Right atrium auricular region (tissue), 2 donors: ENCODE results near the gene OPTN. TPM values are rescaled to one million over a fixed set of nuclear protein-coding genes. Genes with fewer than 3 reads are reported as not detected.

ENCODE experiments used
- DNase-seq: peaks from one replicate; pipeline ENCODE4 v3.0.0-alpha.2; 2019; ENCODE audit warnings: low spot score
- H3K27ac ChIP-seq, 2 donors: fragments of 200-600 bp; sonication (generic); 1 replicate in 1 of 2; 2 replicates in 1 of 2; pipeline ENCODE4 v1.5.1; 2016 to 2019
- H3K27me3 ChIP-seq, 2 donors: fragments of 200-600 bp; sonication (generic); one replicate each; pipeline versions ENCODE4 v1.5.1 to v1.6.0; 2017 to 2019
- H3K36me3 ChIP-seq: fragments of 200-600 bp; sonication (generic); one replicate; pipeline ENCODE4 v1.5.1; 2016
- H3K4me1 ChIP-seq, 2 donors: fragments of 200-600 bp; sonication (generic); one replicate each; pipeline versions ENCODE4 v1.5.1 to v1.6.0; 2017 to 2019
- H3K4me3 ChIP-seq, 2 donors: fragments of 200-600 bp; sonication (generic); 1 replicate in 1 of 2; 2 replicates in 1 of 2; pipeline ENCODE4 v1.5.1; 2017 to 2019; ENCODE audit warnings: mild to moderate bottlenecking in 1 of 2, moderate library complexity in 1 of 2
- H3K9me3 ChIP-seq, 2 donors: fragments of 200-600 bp; sonication (generic); one replicate each; pipeline ENCODE4 v1.5.1; 2019
- CTCF ChIP-seq, 2 donors: fragments of 200-600 bp; sonication (generic); IDR thresholded peaks; one replicate each; pipeline ENCODE4 v1.5.1; 2019; ENCODE audit warnings: antibody characterized with exemption in 2 of 2
- total RNA-seq, 2 donors: library from RNA; depleted of rRNA; stranded (reverse); fragments of >200 nt; gene quantifications; one replicate each; pipeline ENCODE4 v1.1.0, GENCODE V29; 2016

Gene OPTN
- total RNA-seq, 2 donors from 2014 or later = 67.9 to 82.7 TPM

DNA sequence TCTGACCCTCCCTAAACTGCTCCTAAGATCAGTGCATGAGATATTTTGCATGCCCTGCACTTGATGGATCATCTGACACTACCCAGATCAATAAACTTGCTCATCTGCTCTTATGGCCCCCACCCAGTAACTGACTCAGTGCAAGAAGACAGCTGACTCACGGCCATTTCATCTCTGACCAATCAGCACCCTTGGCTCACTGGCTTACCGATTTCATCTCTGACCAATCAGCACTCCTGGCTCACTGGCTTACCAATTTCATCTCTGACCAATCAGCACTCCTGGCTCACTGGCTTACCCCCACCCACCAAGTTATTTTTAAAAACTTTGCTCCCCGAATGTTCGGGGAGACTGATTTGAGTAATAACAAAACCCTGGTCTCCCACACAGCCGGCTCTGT lies 37.2 kb upstream of the OPTN start:
- H3K9me3 ChIP-seq = no peaks in the 10 kb centered on the region
- no peak overlapping the region for H3K27ac ChIP-seq
- H3K36me3 ChIP-seq = no peaks in the 10 kb centered on the region
- no peak overlapping the region for H3K4me3 ChIP-seq
- no peaks in the 10 kb centered on the region for H3K27me3 ChIP-seq
- no peaks in the 10 kb centered on the region for H3K4me1 ChIP-seq
- TF ChIP-seq CTCF (IDR thresholded peaks at IDR 0.05) = no peak
- no peak for DNase-seq

- Histone ChIP-seq H3K36me3 (no peaks in the 10 kb centered on the region), H3K27me3 (no peaks in the 10 kb centered on the region), H3K4me1 (no peaks in the 10 kb centered on the region), H3K9me3 (no peaks in the 10 kb centered on the region), H3K27ac (no peak overlapping the region), H3K4me3 (no peak overlapping the region)
- no peak for TF ChIP-seq CTCF (IDR thresholded peaks at IDR 0.05)
- no peak for DNase-seq
Observed at GRCh38 chr10:13066527-13066926, 33.4 kb upstream of the OPTN start.

DNA sequence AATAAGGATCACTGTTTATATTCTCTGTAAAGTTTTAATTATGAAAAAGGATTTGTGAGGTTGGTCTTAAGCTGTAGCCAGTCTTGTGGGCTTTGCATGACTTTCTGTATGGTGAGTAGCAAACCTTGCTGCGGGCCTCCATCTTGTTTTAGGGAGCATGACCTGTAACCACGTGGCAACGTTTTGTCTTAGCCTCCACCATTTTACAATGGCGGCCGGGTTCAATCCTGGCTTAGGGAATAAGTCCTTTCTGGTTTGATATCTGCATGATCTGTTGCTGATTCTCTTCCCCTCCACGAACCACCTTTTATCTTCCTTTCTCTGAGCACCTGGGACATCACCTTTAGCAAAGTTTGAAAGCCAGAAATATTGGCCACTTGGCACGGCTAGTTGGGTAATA lies 32.5 kb upstream of the OPTN start:
- Histone ChIP-seq H3K4me3 (no peak overlapping the region), H3K27me3 (no peaks in the 10 kb centered on the region), H3K4me1 (no peaks in the 10 kb centered on the region), H3K36me3 (no peaks in the 10 kb centered on the region), H3K9me3 (no peaks in the 10 kb centered on the region), H3K27ac (no peak overlapping the region)
- DNase-seq = no peak
- TF ChIP-seq CTCF (IDR thresholded peaks at IDR 0.05) = no peak

DNA sequence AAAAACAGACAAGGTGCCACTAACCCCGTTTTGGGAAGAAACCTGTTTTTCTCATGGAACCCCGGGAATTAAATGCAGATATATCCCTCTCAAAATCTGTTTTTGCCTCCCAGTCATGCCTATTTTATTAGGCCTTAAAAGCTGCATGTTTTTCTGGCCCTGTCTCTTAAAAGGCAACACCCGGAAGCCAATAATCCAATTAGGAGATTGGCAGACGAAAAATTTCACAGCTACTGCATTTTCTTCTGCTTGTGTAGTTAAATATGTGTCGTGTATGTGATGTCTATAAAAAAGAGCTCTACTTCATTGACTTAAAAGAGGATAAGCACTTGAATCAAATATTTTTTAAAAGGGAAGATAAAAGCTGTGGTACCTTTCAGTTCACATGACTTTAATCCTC lies 31.9 kb upstream of the OPTN start:
- DNase-seq = no peak
- Histone ChIP-seq H3K36me3 (no peaks in the 10 kb centered on the region), H3K4me1 (no peaks in the 10 kb centered on the region), H3K4me3 (no peak overlapping the region), H3K27ac (no peak overlapping the region), H3K27me3 (no peaks in the 10 kb centered on the region), H3K9me3 (no peaks in the 10 kb centered on the region)
- no peak for TF ChIP-seq CTCF (IDR thresholded peaks at IDR 0.05)

- Histone ChIP-seq H3K4me1 (no peaks in the 10 kb centered on the region), H3K27ac (no peak overlapping the region), H3K9me3 (no peaks in the 10 kb centered on the region), H3K36me3 (no peaks in the 10 kb centered on the region), H3K4me3 (no peak overlapping the region), H3K27me3 (no peaks in the 10 kb centered on the region)
- no peak for TF ChIP-seq CTCF (IDR thresholded peaks at IDR 0.05)
- DNase-seq = no peak
Observed at GRCh38 chr10:13068484-13068883, 31.5 kb upstream of the OPTN start.

- Histone ChIP-seq H3K4me3 (no peak overlapping the region), H3K27me3 (no peaks in the 10 kb centered on the region), H3K9me3 (no peaks in the 10 kb centered on the region), H3K36me3 (no peaks in the 10 kb centered on the region), H3K4me1 (peaks cover 0 to 6% of the 10 kb centered on the region in 2 donors), H3K27ac (no peak overlapping the region)
- TF ChIP-seq CTCF (IDR thresholded peaks at IDR 0.05) = no peak
- no peak for DNase-seq
Observed at GRCh38 chr10:13072339-13072738, 27.6 kb upstream of the OPTN start.
